Endodermal cell (in vitro differentiated cells): ENCODE results near the gene SLC2A11. TPM values are rescaled to one million over a fixed set of nuclear protein-coding genes. Genes with fewer than 3 reads are reported as not detected.

Source experiments
- DNase-seq: peaks from one replicate; pipeline ENCODE4 v3.0.0-alpha.2; 2017
- H3K27ac ChIP-seq: 2 replicates; pipeline ENCODE4 v1.5.1; 2013; ENCODE audit warnings: mild to moderate bottlenecking, low read depth, low read length, moderate library complexity
- H3K27me3 ChIP-seq: 2 replicates; pipeline ENCODE4 v1.6.1; 2013; ENCODE audit warnings: mild to moderate bottlenecking, low read length, moderate library complexity; ENCODE audit not compliant: insufficient read depth, control insufficient read depth, poor library complexity, severe bottlenecking
- H3K36me3 ChIP-seq: 2 replicates; pipeline ENCODE4 v1.7.0; 2013; ENCODE audit warnings: mild to moderate bottlenecking, low read length, moderate library complexity; ENCODE audit not compliant: control insufficient read depth, insufficient read depth
- H3K4me1 ChIP-seq: one replicate; pipeline ENCODE4 v1.7.0; 2013; ENCODE audit warnings: low read length; ENCODE audit not compliant: control insufficient read depth, insufficient read depth
- H3K4me3 ChIP-seq: 2 replicates; pipeline ENCODE4 v1.5.1; 2013; ENCODE audit warnings: mild to moderate bottlenecking, low read length, moderate library complexity
- H3K9ac ChIP-seq: 2 replicates; pipeline ENCODE4 v1.6.1; 2013; ENCODE audit warnings: mild to moderate bottlenecking, low read length, moderate library complexity; ENCODE audit not compliant: poor library complexity, severe bottlenecking; ENCODE audit errors: extremely low read depth
- H3K9me3 ChIP-seq: 2 replicates; pipeline ENCODE4 v1.6.1; 2013; ENCODE audit warnings: mild to moderate bottlenecking, low read length, moderate library complexity; ENCODE audit not compliant: control insufficient read depth
- H3K27ac Mint-ChIP-seq: 2 replicates; pipeline ENCODE4 v1.8.0; 2020; ENCODE audit warnings: mixed read lengths
- H3K27me3 Mint-ChIP-seq: 2 replicates; pipeline ENCODE4 v1.8.0; 2021; ENCODE audit warnings: mild to moderate bottlenecking, mixed read lengths; ENCODE audit not compliant: insufficient read depth
- H3K36me3 Mint-ChIP-seq: 2 replicates; pipeline ENCODE4 v1.8.0; 2020; ENCODE audit warnings: low read depth, mixed read lengths
- H3K4me1 Mint-ChIP-seq: 2 replicates; pipeline ENCODE4 v1.8.0; 2020; ENCODE audit warnings: mixed read lengths
- H3K4me3 Mint-ChIP-seq: 2 replicates; pipeline ENCODE4 v1.8.0; 2020; ENCODE audit warnings: mild to moderate bottlenecking, moderate library complexity, mixed read lengths
- H3K9me3 Mint-ChIP-seq: 2 replicates; pipeline ENCODE4 v1.8.0; 2020; ENCODE audit warnings: mild to moderate bottlenecking, mixed read lengths
- CTCF ChIP-seq: fragments of 200-600 bp; sonication (generic); conservative IDR thresholded peaks from 2 replicates; pipeline ENCODE4 v1.5.0; 2021; ENCODE audit warnings: antibody characterized with exemption, mild to moderate bottlenecking
- WGBS, 2 experiments: methylation state at CpG; one replicate each; pipeline versions ENCODE4 v1.1.5 to v1.1.7; 2013; ENCODE audit warnings: missing lambda C conversion rate in 2 of 2, mixed read lengths in 1 of 2; ENCODE audit not compliant: insufficient coverage in 1 of 2, insufficient read length in 1 of 2; 5-methylcytosine and 5-hydroxymethylcytosine counted together
- total RNA-seq, 2 donors: library from RNA; stranded (reverse); fragmentation: NEBNext Ultra II Directional in 1 of 2; extraction: Animal tissue kit (Norgen Biotek cat#: 25700) in 1 of 2; gene quantifications; 2 replicates in 1 of 2; 3 replicates in 1 of 2; pipeline ENCODE4 v1.2.1, GENCODE V29; 2021

Gene SLC2A11
- total RNA-seq, 2 donors from 2014 or later = 13.1 to 14.8 TPM

DNA sequence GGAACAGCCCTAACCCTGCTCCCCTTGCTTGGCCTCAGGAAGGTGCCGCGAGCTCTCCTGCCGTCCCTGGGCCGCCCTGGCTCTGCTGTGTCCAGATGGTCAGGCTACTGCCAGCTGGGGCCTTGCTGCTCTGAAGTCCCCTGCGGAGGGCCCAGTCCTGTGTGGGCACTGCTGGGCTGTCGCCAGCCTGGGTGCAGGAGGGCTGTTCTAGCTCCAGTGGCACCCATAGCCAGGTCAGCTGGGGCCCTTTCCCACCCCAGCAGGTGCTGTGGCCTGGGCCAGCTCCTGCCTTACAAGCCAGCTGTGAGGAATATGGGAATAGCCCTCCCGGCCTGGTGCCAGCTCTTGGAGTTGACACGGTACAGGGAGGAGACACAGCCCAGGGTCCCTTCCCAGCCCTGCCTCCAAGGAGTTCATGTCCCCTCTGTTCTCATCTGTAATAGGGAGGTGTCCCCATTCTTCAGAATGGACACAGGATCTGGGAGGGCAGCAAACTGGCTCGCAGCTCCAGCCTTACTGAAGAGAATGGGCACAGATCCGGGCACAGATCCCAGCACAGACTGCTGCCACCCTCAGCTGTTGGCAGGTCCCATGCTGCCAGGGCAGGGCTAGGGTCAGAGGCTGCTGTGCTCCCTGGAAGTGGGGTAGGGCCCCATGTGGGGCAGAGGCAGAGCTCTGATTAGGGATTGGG lies 22.7 kb upstream of the SLC2A11 start:
- TF ChIP-seq CTCF = no peak
- H3K4me3 ChIP-seq = no peak overlapping the region
- H3K9ac ChIP-seq = no peak overlapping the region
- H3K4me1 ChIP-seq = no peaks in the 10 kb centered on the region
- Mint-ChIP-seq H3K27ac (no peak overlapping the region), H3K27me3 (peaks cover 9% of the 10 kb centered on the region), H3K9me3 (no peaks in the 10 kb centered on the region), H3K36me3 (peaks cover 28% of the 10 kb centered on the region), H3K4me1 (peaks cover 7% of the 10 kb centered on the region), H3K4me3 (no peak overlapping the region)
- no peak overlapping the region for H3K27ac ChIP-seq
- WGBS, 2 experiments = 91 to 100% methylated on average over 6 to 10 of the region's 10 CpGs
- no peaks in the 10 kb centered on the region for H3K27me3 ChIP-seq
- H3K36me3 ChIP-seq = peaks cover 42% of the 10 kb centered on the region
- H3K9me3 ChIP-seq = no peaks in the 10 kb centered on the region
- no peak for DNase-seq

DNA sequence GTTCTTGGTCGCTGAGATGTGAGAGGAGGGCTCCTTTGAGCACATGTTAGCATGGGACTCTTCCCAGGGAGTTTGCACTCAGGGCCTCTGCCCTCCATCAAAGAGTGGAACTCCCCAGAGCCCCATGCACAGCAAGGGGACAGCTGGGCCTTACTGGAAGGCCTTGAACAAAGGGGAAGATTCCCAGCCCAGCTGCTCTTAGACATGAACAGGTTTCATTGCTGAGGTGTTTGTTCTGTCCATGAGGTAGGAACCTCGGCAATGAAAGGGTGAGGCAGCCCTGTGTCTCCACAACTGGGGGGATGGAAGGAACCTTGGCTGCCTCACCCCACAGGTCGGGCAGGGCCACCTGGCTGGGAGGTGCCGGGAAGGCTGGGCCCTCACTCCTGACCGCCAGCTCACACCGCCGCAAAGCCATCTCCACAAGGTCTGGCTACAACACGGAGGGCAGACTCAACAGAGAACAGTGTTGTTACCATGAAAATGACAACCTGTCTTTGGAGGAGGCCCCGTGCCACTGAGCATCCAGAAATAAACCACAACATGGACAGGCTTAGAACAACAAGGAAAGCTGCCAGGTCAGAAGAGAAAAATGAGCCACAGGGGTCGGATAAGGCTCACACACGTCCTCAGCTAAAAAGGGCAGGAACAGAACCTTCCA lies 22.1 kb upstream of the SLC2A11 start:
- H3K4me1 Mint-ChIP-seq = peaks cover 7% of the 10 kb centered on the region
- no peaks in the 10 kb centered on the region for H3K27me3 ChIP-seq
- H3K4me3 Mint-ChIP-seq = no peak overlapping the region
- no peaks in the 10 kb centered on the region for H3K9me3 ChIP-seq
- H3K9ac ChIP-seq = no peak overlapping the region
- H3K4me1 ChIP-seq = no peaks in the 10 kb centered on the region
- H3K4me3 ChIP-seq = no peak overlapping the region
- H3K27ac ChIP-seq = no peak overlapping the region
- no peaks in the 10 kb centered on the region for H3K9me3 Mint-ChIP-seq
- DNase-seq = no peak
- H3K36me3 Mint-ChIP-seq = peaks cover 21% of the 10 kb centered on the region
- H3K36me3 ChIP-seq = peaks cover 36% of the 10 kb centered on the region
- 82 to 83% methylated on average over 8 to 11 of the region's 11 CpGs for WGBS, 2 experiments
- peaks cover 16% of the 10 kb centered on the region for H3K27me3 Mint-ChIP-seq
- H3K27ac Mint-ChIP-seq = no peak overlapping the region
- TF ChIP-seq CTCF = no peak

DNA sequence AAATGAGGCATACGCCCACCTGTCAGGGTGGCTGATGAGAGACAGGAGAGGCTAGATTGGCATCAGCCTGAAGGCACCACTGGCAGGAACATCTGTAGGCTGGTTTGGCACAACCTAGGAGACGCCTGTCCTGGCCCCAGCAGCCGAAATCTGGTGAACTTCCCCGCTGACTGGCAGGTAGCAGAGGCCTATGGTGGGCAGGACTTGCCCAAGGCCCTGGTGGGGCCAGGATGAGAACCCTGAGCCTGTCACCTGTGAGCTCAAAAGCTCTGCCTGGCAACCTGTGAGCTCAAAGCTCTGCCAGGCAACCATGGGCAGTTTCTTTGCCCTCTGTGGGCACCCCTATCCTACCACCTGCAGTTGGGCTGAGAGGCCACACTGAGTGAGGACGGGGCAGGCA lies 21.4 kb upstream of the SLC2A11 start:
- no peak for DNase-seq
- H3K4me1 ChIP-seq = no peaks in the 10 kb centered on the region
- Mint-ChIP-seq H3K36me3 (peaks cover 16% of the 10 kb centered on the region), H3K27me3 (peaks cover 22% of the 10 kb centered on the region), H3K9me3 (no peaks in the 10 kb centered on the region), H3K27ac (no peak overlapping the region), H3K4me1 (peaks cover 7% of the 10 kb centered on the region), H3K4me3 (no peak overlapping the region)
- no peak overlapping the region for H3K4me3 ChIP-seq
- no peaks in the 10 kb centered on the region for H3K9me3 ChIP-seq
- no peak for TF ChIP-seq CTCF
- H3K9ac ChIP-seq = no peak overlapping the region
- no peaks in the 10 kb centered on the region for H3K27me3 ChIP-seq
- WGBS, 2 experiments = 75 to 96% methylated on average over 3 to 5 of the region's 5 CpGs
- H3K27ac ChIP-seq = no peak overlapping the region
- peaks cover 32% of the 10 kb centered on the region for H3K36me3 ChIP-seq
